K562 (cell line): ENCODE measurements around the gene KMT2D. TPM values are rescaled to one million over a fixed set of nuclear protein-coding genes. Genes with fewer than 3 reads are reported as not detected.

Source experiments
- ATF6 ChIP-seq: sonication (generic); formaldehyde crosslinking; IDR thresholded peaks from 2 replicates; pipeline ENCODE4 v1.4.0; 2020; ENCODE audit warnings: mild to moderate bottlenecking, missing genetic modification reagents
- FUS ChIP-seq: fragments of 200-400 bp; formaldehyde crosslinking; optimal IDR thresholded peaks from 2 replicates; pipeline ENCODE3; 2017; ENCODE audit warnings: low read depth, low read length
- GTF2B ChIP-seq: IDR thresholded peaks from 2 replicates; pipeline ENCODE4 v1.6.1; 2011; ENCODE audit not compliant: insufficient read length; ENCODE audit errors: extremely low read depth
- KAT2B ChIP-seq: IDR thresholded peaks from one replicate; pipeline ENCODE4 v1.6.1; 2012; ENCODE audit warnings: low read depth, mild to moderate bottlenecking, control low read depth, inconsistent platforms, low read length, moderate library complexity
- PRMT5 ChIP-seq: sonication (generic); formaldehyde crosslinking; IDR thresholded peaks from 2 replicates; pipeline ENCODE4 v1.5.0; 2020; ENCODE audit warnings: missing genetic modification reagents
- ZC3H4 ChIP-seq: sonication (generic); formaldehyde crosslinking; IDR thresholded peaks from 2 replicates; pipeline ENCODE4 v1.9.0; 2021; ENCODE audit warnings: missing genetic modification reagents, borderline replicate concordance
- ZNF224 ChIP-seq: sonication (generic); formaldehyde crosslinking; IDR thresholded peaks from 2 replicates; pipeline ENCODE4 v1.8.0; 2022; ENCODE audit warnings: mild to moderate bottlenecking, missing genetic modification reagents
- ZNF263 ChIP-seq: sonication (generic); formaldehyde crosslinking; IDR thresholded peaks from 2 replicates; pipeline ENCODE4 v1.8.0; 2022; ENCODE audit warnings: mild to moderate bottlenecking, missing genetic modification reagents, borderline replicate concordance
- ZNF696 ChIP-seq: fragments of 250-450 bp; sonication (Bioruptor Pico); conservative IDR thresholded peaks from 2 replicates; pipeline ENCODE4 v1.4.0; 2020; ENCODE audit warnings: mild to moderate bottlenecking, moderate library complexity
- polyA plus RNA-seq, 8 experiments: library from polyadenylated mRNA; depleted of rRNA in 4 of 8; stranded (reverse) in 5 of 8; unstranded in 3 of 8; fragments of >200 nt; fragmentation: Nextera tagmentation in 2 of 8; fragmentation: Illumina TruSeq in 1 of 8; extraction: Ambion mirVana in 2 of 8; extraction: Trizol in 1 of 8; gene quantifications; 2 replicates each; pipeline versions ENCODE4 v1.2.1 to v1.2.3, GENCODE V29; 2011 to 2014; ENCODE audit warnings: inconsistent platforms in 1 of 8, missing spikeins in 1 of 8
- total RNA-seq, 7 experiments: library from RNA; depleted of rRNA in 6 of 7; stranded (reverse); fragments of >200 nt in 6 of 7; fragmentation: Illumina TruSeq in 2 of 7; extraction: Trizol in 2 of 7; gene quantifications; 2 replicates each; pipeline versions ENCODE4 v1.2.1 to v1.2.3, GENCODE V29; 2011 to 2021; ENCODE audit warnings: low replicate concordance in 1 of 7
- TF ChIP-seq, protein P1 (sequence below): fragments of 450-650 bp; IDR thresholded peaks from one replicate; pipeline ENCODE4 v1.6.1; 2018; ENCODE audit warnings: mild to moderate bottlenecking, moderate library complexity; ENCODE audit not compliant: partially characterized antibody
- TF ChIP-seq, protein P2 (sequence below): sonication (generic); formaldehyde crosslinking; IDR thresholded peaks from 2 replicates; pipeline ENCODE4 v1.8.0; 2022; ENCODE audit warnings: mild to moderate bottlenecking, missing genetic modification reagents
- TF ChIP-seq, protein P3 (sequence below), 2 experiments: fragments of 450-650 bp; conservative IDR thresholded peaks; 2 replicates each; pipeline ENCODE4 v1.6.1; 2017; ENCODE audit warnings: mild to moderate bottlenecking in 2 of 2, moderate library complexity in 2 of 2
- TF ChIP-seq, protein P4 (sequence below): sonication (generic); formaldehyde crosslinking; IDR thresholded peaks from 2 replicates; pipeline ENCODE4 v1.8.0; 2022; ENCODE audit warnings: mild to moderate bottlenecking, missing genetic modification reagents, borderline replicate concordance

KMT2D gene
- total and polyA plus RNA-seq, 9 of the 15 experiments (the other 6 are each of a cell fraction or from before 2014, with no cell fraction given): 0.22 to 93.7 (median 13.7) TPM

GRCh38 chr12:49092086-49092815, 31.7 kb upstream of the KMT2D start (continued):
- TF ChIP-seq, protein P1, sequence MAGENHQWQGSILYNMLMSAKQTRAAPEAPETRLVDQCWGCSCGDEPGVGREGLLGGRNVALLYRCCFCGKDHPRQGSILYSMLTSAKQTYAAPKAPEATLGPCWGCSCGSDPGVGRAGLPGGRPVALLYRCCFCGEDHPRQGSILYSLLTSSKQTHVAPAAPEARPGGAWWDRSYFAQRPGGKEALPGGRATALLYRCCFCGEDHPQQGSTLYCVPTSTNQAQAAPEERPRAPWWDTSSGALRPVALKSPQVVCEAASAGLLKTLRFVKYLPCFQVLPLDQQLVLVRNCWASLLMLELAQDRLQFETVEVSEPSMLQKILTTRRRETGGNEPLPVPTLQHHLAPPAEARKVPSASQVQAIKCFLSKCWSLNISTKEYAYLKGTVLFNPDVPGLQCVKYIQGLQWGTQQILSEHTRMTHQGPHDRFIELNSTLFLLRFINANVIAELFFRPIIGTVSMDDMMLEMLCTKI: no peak
- TF ChIP-seq GTF2B (no peak), ATF6 (no peak), ZNF224 (CRISPR knock-in tag) (no peak), ZNF696 (CRISPR knock-in tag) (no peak), ZC3H4 (no peak), KAT2B (peak; percentile 60), PRMT5 (CRISPR knock-in tag) (no peak), ZNF263 (CRISPR knock-in tag) (peak; percentile 70; the same call in 1 of the 2 replicates), FUS (no peak)
- TF ChIP-seq, protein P2, sequence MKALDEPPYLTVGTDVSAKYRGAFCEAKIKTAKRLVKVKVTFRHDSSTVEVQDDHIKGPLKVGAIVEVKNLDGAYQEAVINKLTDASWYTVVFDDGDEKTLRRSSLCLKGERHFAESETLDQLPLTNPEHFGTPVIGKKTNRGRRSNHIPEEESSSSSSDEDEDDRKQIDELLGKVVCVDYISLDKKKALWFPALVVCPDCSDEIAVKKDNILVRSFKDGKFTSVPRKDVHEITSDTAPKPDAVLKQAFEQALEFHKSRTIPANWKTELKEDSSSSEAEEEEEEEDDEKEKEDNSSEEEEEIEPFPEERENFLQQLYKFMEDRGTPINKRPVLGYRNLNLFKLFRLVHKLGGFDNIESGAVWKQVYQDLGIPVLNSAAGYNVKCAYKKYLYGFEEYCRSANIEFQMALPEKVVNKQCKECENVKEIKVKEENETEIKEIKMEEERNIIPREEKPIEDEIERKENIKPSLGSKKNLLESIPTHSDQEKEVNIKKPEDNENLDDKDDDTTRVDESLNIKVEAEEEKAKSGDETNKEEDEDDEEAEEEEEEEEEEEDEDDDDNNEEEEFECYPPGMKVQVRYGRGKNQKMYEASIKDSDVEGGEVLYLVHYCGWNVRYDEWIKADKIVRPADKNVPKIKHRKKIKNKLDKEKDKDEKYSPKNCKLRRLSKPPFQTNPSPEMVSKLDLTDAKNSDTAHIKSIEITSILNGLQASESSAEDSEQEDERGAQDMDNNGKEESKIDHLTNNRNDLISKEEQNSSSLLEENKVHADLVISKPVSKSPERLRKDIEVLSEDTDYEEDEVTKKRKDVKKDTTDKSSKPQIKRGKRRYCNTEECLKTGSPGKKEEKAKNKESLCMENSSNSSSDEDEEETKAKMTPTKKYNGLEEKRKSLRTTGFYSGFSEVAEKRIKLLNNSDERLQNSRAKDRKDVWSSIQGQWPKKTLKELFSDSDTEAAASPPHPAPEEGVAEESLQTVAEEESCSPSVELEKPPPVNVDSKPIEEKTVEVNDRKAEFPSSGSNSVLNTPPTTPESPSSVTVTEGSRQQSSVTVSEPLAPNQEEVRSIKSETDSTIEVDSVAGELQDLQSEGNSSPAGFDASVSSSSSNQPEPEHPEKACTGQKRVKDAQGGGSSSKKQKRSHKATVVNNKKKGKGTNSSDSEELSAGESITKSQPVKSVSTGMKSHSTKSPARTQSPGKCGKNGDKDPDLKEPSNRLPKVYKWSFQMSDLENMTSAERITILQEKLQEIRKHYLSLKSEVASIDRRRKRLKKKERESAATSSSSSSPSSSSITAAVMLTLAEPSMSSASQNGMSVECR (CRISPR knock-in tag): peak; percentile 73; the same call in 1 of the 2 replicates
- TF ChIP-seq, protein P3, sequence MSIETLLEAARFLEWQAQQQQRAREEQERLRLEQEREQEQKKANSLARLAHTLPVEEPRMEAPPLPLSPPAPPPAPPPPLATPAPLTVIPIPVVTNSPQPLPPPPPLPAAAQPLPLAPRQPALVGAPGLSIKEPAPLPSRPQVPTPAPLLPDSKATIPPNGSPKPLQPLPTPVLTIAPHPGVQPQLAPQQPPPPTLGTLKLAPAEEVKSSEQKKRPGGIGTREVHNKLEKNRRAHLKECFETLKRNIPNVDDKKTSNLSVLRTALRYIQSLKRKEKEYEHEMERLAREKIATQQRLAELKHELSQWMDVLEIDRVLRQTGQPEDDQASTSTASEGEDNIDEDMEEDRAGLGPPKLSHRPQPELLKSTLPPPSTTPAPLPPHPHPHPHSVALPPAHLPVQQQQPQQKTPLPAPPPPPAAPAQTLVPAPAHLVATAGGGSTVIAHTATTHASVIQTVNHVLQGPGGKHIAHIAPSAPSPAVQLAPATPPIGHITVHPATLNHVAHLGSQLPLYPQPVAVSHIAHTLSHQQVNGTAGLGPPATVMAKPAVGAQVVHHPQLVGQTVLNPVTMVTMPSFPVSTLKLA (conservative IDR thresholded peaks at IDR 0.05): peak; percentile 43 to 71; a peak in 3 of 4 replicates
- TF ChIP-seq, protein P4, sequence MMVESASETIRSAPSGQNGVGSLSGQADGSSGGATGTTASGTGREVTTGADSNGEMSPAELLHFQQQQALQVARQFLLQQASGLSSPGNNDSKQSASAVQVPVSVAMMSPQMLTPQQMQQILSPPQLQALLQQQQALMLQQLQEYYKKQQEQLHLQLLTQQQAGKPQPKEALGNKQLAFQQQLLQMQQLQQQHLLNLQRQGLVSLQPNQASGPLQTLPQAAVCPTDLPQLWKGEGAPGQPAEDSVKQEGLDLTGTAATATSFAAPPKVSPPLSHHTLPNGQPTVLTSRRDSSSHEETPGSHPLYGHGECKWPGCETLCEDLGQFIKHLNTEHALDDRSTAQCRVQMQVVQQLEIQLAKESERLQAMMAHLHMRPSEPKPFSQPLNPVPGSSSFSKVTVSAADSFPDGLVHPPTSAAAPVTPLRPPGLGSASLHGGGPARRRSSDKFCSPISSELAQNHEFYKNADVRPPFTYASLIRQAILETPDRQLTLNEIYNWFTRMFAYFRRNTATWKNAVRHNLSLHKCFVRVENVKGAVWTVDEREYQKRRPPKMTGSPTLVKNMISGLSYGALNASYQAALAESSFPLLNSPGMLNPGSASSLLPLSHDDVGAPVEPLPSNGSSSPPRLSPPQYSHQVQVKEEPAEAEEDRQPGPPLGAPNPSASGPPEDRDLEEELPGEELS: peak; percentile 69; the same call in 1 of the 2 replicates
